Right hindlimb (tissue), 1 donor: Measurements from ENCODE around the gene TTLL10.
"Not testable (repeated sequence)": the region's sequence is repeated elsewhere in the genome, so short reads cannot be mapped to it uniquely, and the experiment has no call there.

Experiments used
- DNase-seq: peaks from one replicate; pipeline ENCODE4 v3.0.0-alpha.2; 2018

Gene TTLL10

GRCh38 chr1:1141911-1142250 is 31.8 kb upstream of the TTLL10 start:
- DNase-seq: no peak

- DNase-seq: not testable (repeated sequence)
Measured at GRCh38 chr1:1142352-1142751, 31.3 kb upstream of the TTLL10 start.

GRCh38 chr1:1142844-1143243 is 30.8 kb upstream of the TTLL10 start:
- no peak for DNase-seq

- DNase-seq: no peak
Measured at GRCh38 chr1:1143636-1144035, 30.0 kb upstream of the TTLL10 start.

GRCh38 chr1:1144122-1144842 is 29.4 kb upstream of the TTLL10 start:
- no peak for DNase-seq

- DNase-seq: no peak
Measured at GRCh38 chr1:1144843-1145546, 28.7 kb upstream of the TTLL10 start.

GRCh38 chr1:1145547-1145914 is 28.1 kb upstream of the TTLL10 start:
- DNase-seq: no peak

GRCh38 chr1:1146026-1146425 is 27.7 kb upstream of the TTLL10 start:
- no peak for DNase-seq

- no peak for DNase-seq
Measured at GRCh38 chr1:1146596-1146995, 27.1 kb upstream of the TTLL10 start.

GRCh38 chr1:1148061-1148460 is 25.6 kb upstream of the TTLL10 start:
- DNase-seq: no peak

- no peak for DNase-seq
Measured at GRCh38 chr1:1148569-1148968, 25.1 kb upstream of the TTLL10 start.

GRCh38 chr1:1149416-1149815 is 24.3 kb upstream of the TTLL10 start:
- no peak for DNase-seq

GRCh38 chr1:1150100-1150499 is 23.6 kb upstream of the TTLL10 start:
- DNase-seq: no peak

- no peak for DNase-seq
Measured at GRCh38 chr1:1151306-1151705, 22.4 kb upstream of the TTLL10 start.

GRCh38 chr1:1152431-1152830 is 21.2 kb upstream of the TTLL10 start:
- not testable (repeated sequence) for DNase-seq

- DNase-seq: not testable (repeated sequence)
Measured at GRCh38 chr1:1153215-1153614, 20.5 kb upstream of the TTLL10 start.

GRCh38 chr1:1153874-1154273 is 19.8 kb upstream of the TTLL10 start:
- no peak for DNase-seq

GRCh38 chr1:1155258-1155657 is 18.4 kb upstream of the TTLL10 start:
- DNase-seq: no peak

GRCh38 chr1:1156140-1157032 is 17.3 kb upstream of the TTLL10 start:
- DNase-seq: no peak

- DNase-seq: no peak
Measured at GRCh38 chr1:1157033-1157365, 16.7 kb upstream of the TTLL10 start.

- peak; percentile 83 for DNase-seq
Measured at GRCh38 chr1:1157426-1157913, 16.2 kb upstream of the TTLL10 start.

- peak; percentile 71 for DNase-seq
Measured at GRCh38 chr1:1157914-1158710, 15.6 kb upstream of the TTLL10 start.
